K562 (cell line): ENCODE data around the gene DNASE2. TPM values are rescaled to one million over a fixed set of nuclear protein-coding genes. Genes with fewer than 3 reads are reported as not detected.

Experiments
- AFF1 ChIP-seq, 2 experiments: fragments of 450-650 bp; IDR thresholded peaks; 2 replicates each; pipeline ENCODE4 v1.6.1; 2018; ENCODE audit warnings: mild to moderate bottlenecking in 2 of 2, low read depth in 1 of 2; ENCODE audit not compliant: partially characterized antibody in 2 of 2
- BMI1 ChIP-seq: fragments of 150-350 bp; IDR thresholded peaks from 2 replicates; pipeline ENCODE4 v1.6.1; 2014; ENCODE audit warnings: low read length
- CHD2 ChIP-seq: IDR thresholded peaks from 2 replicates; pipeline ENCODE4 v1.6.1; 2011; ENCODE audit warnings: low read depth, low read length
- DPF2 ChIP-seq: fragments of 450-650 bp; IDR thresholded peaks from 2 replicates; pipeline ENCODE4 v1.6.1; 2016
- HDGF ChIP-seq: fragments of 450-650 bp; IDR thresholded peaks from 2 replicates; pipeline ENCODE4 v1.6.1; 2016
- HSF4 ChIP-seq: fragments of 250-450 bp; sonication (Bioruptor Pico); IDR thresholded peaks from 2 replicates; pipeline ENCODE4 v2.1.2; 2022; ENCODE audit warnings: mild to moderate bottlenecking, moderate library complexity, borderline replicate concordance
- IFI16 ChIP-seq: fragments of 250-450 bp; sonication (Bioruptor Pico); IDR thresholded peaks from 2 replicates; pipeline ENCODE4 v2.1.2; 2022; ENCODE audit warnings: mild to moderate bottlenecking, inconsistent platforms
- JUN ChIP-seq, 2 experiments: sonication (generic) in 1 of 2; formaldehyde crosslinking in 1 of 2; IDR thresholded peaks; 2 replicates each; pipeline versions ENCODE4 v1.6.1 to v1.8.0; 2012 to 2022; ENCODE audit warnings: borderline replicate concordance in 2 of 2, mild to moderate bottlenecking in 2 of 2, improper control_type of control experiment in 1 of 2, low read depth in 1 of 2, low read length in 1 of 2, missing genetic modification reagents in 1 of 2
- KLF6 ChIP-seq: fragments of 250-450 bp; sonication (Bioruptor Pico); IDR thresholded peaks from 2 replicates; pipeline ENCODE4 v1.4.0; 2020; ENCODE audit warnings: mild to moderate bottlenecking, moderate library complexity, borderline replicate concordance
- NONO ChIP-seq, 2 experiments: fragments of 200-400 bp in 1 of 2; fragments of 450-650 bp in 1 of 2; formaldehyde crosslinking in 1 of 2; IDR thresholded peaks; 2 replicates each; pipeline ENCODE4 v1.6.1; 2017; ENCODE audit warnings: low read depth in 2 of 2, mild to moderate bottlenecking in 2 of 2, moderate library complexity in 2 of 2, low read length in 1 of 2
- PKNOX1 ChIP-seq: fragments of 450-650 bp; IDR thresholded peaks from 2 replicates; pipeline ENCODE4 v1.6.1; 2016
- SIN3B ChIP-seq: fragments of 450-650 bp; IDR thresholded peaks from 2 replicates; pipeline ENCODE4 v1.6.1; 2017; ENCODE audit warnings: low read depth, mild to moderate bottlenecking, moderate library complexity
- STAG1 ChIP-seq: sonication (generic); formaldehyde crosslinking; IDR thresholded peaks from 2 replicates; pipeline ENCODE4 v1.5.0; 2020; ENCODE audit warnings: missing genetic modification reagents, borderline replicate concordance
- TARDBP ChIP-seq: fragments of 450-650 bp; IDR thresholded peaks from 2 replicates; pipeline ENCODE4 v1.6.1; 2016
- YBX1 ChIP-seq: fragments of 450-650 bp; IDR thresholded peaks from 2 replicates; pipeline ENCODE4 v1.7.1; 2016; ENCODE audit warnings: mild to moderate bottlenecking
- ZNF165 ChIP-seq: fragments of 250-450 bp; sonication (Bioruptor Pico); IDR thresholded peaks from 2 replicates; pipeline ENCODE4 v1.4.0; 2020; ENCODE audit warnings: borderline replicate concordance
- ZNF696 ChIP-seq: fragments of 250-450 bp; sonication (Bioruptor Pico); conservative IDR thresholded peaks from 2 replicates; pipeline ENCODE4 v1.4.0; 2020; ENCODE audit warnings: mild to moderate bottlenecking, moderate library complexity
- polyA plus RNA-seq, 8 experiments: library from polyadenylated mRNA; depleted of rRNA in 4 of 8; stranded (reverse) in 5 of 8; unstranded in 3 of 8; fragments of >200 nt; fragmentation: Nextera tagmentation in 2 of 8; fragmentation: Illumina TruSeq in 1 of 8; extraction: Ambion mirVana in 2 of 8; extraction: Trizol in 1 of 8; gene quantifications; 2 replicates each; pipeline versions ENCODE4 v1.2.1 to v1.2.3, GENCODE V29; 2011 to 2014; ENCODE audit warnings: inconsistent platforms in 1 of 8, missing spikeins in 1 of 8
- total RNA-seq, 7 experiments: library from RNA; depleted of rRNA in 6 of 7; stranded (reverse); fragments of >200 nt in 6 of 7; fragmentation: Illumina TruSeq in 2 of 7; extraction: Trizol in 2 of 7; gene quantifications; 2 replicates each; pipeline versions ENCODE4 v1.2.1 to v1.2.3, GENCODE V29; 2011 to 2021; ENCODE audit warnings: low replicate concordance in 1 of 7
- TF ChIP-seq, protein P1 (sequence below), 2 experiments: fragments of 450-650 bp in 1 of 2; IDR thresholded peaks; 2 replicates each; pipeline ENCODE4 v1.6.1; 2011 to 2017; ENCODE audit warnings: low read depth in 2 of 2, antibody characterized with exemption in 1 of 2, borderline replicate concordance in 1 of 2, low read length in 1 of 2, mild to moderate bottlenecking in 1 of 2, mixed read lengths in 1 of 2; ENCODE audit not compliant: control insufficient read depth in 1 of 2
- TF ChIP-seq, protein P2 (sequence below): fragments of 450-650 bp; formaldehyde crosslinking; conservative IDR thresholded peaks from 2 replicates; pipeline ENCODE4 v1.4.0; 2022; ENCODE audit warnings: mild to moderate bottlenecking, missing genetic modification characterization

Gene DNASE2
- total and polyA plus RNA-seq, 9 of the 15 experiments (the other 6 are each of a cell fraction or from before 2014, with no cell fraction given), result 4.4 to 27.0 (median 20.2) TPM

- TF ChIP-seq, protein P1, sequence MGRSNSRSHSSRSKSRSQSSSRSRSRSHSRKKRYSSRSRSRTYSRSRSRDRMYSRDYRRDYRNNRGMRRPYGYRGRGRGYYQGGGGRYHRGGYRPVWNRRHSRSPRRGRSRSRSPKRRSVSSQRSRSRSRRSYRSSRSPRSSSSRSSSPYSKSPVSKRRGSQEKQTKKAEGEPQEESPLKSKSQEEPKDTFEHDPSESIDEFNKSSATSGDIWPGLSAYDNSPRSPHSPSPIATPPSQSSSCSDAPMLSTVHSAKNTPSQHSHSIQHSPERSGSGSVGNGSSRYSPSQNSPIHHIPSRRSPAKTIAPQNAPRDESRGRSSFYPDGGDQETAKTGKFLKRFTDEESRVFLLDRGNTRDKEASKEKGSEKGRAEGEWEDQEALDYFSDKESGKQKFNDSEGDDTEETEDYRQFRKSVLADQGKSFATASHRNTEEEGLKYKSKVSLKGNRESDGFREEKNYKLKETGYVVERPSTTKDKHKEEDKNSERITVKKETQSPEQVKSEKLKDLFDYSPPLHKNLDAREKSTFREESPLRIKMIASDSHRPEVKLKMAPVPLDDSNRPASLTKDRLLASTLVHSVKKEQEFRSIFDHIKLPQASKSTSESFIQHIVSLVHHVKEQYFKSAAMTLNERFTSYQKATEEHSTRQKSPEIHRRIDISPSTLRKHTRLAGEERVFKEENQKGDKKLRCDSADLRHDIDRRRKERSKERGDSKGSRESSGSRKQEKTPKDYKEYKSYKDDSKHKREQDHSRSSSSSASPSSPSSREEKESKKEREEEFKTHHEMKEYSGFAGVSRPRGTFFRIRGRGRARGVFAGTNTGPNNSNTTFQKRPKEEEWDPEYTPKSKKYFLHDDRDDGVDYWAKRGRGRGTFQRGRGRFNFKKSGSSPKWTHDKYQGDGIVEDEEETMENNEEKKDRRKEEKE (IDR thresholded peaks at IDR 0.05; ENCODE audit: borderline replicate concordance in 1 of 2, control insufficient read depth in 1 of 2, low read depth in 2 of 2, low read length in 1 of 2), result no peak
- TF ChIP-seq AFF1 (IDR thresholded peaks at IDR 0.05; ENCODE audit: low read depth in 1 of 2, partially characterized antibody in 2 of 2) (no peak), ZNF696 (CRISPR knock-in tag) (no peak), YBX1 (no peak), SIN3B (no peak), STAG1 (CRISPR knock-in tag) (no peak), KLF6 (CRISPR knock-in tag) (peak; percentile 1; the same call in 1 of the 2 replicates), CHD2 (no peak), HSF4 (CRISPR knock-in tag) (no peak), HDGF (no peak), IFI16 (CRISPR knock-in tag) (no peak), JUN (IDR thresholded peaks at IDR 0.05; ENCODE audit: borderline replicate concordance, low read depth, low read length) (0 out of 2 replicates have a peak, but pooled peaks have one; percentile 34), JUN (CRISPR knock-in tag; IDR thresholded peaks at IDR 0.05; ENCODE audit: borderline replicate concordance) (no peak), ZNF165 (CRISPR knock-in tag) (no peak), PKNOX1 (peak; percentile 47; the same call in 1 of the 2 replicates), DPF2 (peak; percentile 73; the same call in 1 of the 2 replicates), NONO (IDR thresholded peaks at IDR 0.05; ENCODE audit: low read depth in 2 of 2, low read length in 1 of 2) (no peak), TARDBP (0 out of 2 replicates have a peak, but pooled peaks have one; percentile 29), BMI1 (no peak)
- TF ChIP-seq, protein P2, sequence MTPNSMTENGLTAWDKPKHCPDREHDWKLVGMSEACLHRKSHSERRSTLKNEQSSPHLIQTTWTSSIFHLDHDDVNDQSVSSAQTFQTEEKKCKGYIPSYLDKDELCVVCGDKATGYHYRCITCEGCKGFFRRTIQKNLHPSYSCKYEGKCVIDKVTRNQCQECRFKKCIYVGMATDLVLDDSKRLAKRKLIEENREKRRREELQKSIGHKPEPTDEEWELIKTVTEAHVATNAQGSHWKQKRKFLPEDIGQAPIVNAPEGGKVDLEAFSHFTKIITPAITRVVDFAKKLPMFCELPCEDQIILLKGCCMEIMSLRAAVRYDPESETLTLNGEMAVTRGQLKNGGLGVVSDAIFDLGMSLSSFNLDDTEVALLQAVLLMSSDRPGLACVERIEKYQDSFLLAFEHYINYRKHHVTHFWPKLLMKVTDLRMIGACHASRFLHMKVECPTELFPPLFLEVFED (CRISPR knock-in tag), result no peak
Measured at GRCh38 chr19:12881172-12881808, at the start of gene DNASE2 (continued).
